K562 (cell line): ENCODE data around the gene CXorf65. TPM values are rescaled to one million over a fixed set of nuclear protein-coding genes. Genes with fewer than 3 reads are reported as not detected.
A peak's percentile ranks its signal among the peaks of the same experiment; 100 is the strongest.

ENCODE experiments used
- ATAC-seq: fragments of 200-7000 bp; cut with Tn5 transposase; 3 replicates; pipeline ENCODE4 v1.9.1; 2020; ENCODE audit warnings: moderate library complexity
- BruUV-seq: library from RNA; stranded (reverse); fragments of 400-500 nt; replicated peaks from 2 replicates; lab custom pipeline; 2021; lab: Mats Ljungman, UMichigan
- CTCF ChIA-PET: fragments of 300-600 bp; formaldehyde crosslinking; extraction: SDS; loops from one replicate; lab custom pipeline; 2021; ENCODE audit warnings: low intra/inter-chr PET ratio; lab: Yijun Ruan, JAX
- POLR2A ChIA-PET: fragments of 300-600, 350-650 bp; sonication (Branson Sonifier 250); formaldehyde crosslinking; extraction: SDS; loops from one replicate; lab custom pipeline; 2021; ENCODE audit warnings: antibody characterized with exemption, inconsistent platforms; lab: Yijun Ruan, JAX
- DNase-seq, 4 experiments: peaks; one replicate each; pipeline versions ENCODE4 v3.0.0 to v3.0.0-alpha.2; 2011 to 2018; ENCODE audit warnings: low spot score in 3 of 4, mixed read lengths in 3 of 4; ENCODE audit errors: extremely low read depth in 1 of 4
- FAIRE-seq: peaks from 2 replicates; lab custom pipeline; 2011; peaks lifted over from hg19 to GRCh38; lab: Jason Lieb, UNC
- H2AFZ ChIP-seq: 2 replicates; pipeline ENCODE4 v1.6.0; 2011; ENCODE audit warnings: low read depth, low read length, control low read depth, inconsistent platforms
- H3K27ac ChIP-seq: fragments of 200-600 bp; 3 replicates; pipeline ENCODE4 v1.8.0; 2011; ENCODE audit warnings: low read depth, mild to moderate bottlenecking, control low read depth, inconsistent platforms, low read length, moderate library complexity, mixed read lengths; ENCODE audit errors: extremely low read depth
- H3K27me3 ChIP-seq, 2 experiments: fragments of 300-600 bp in 1 of 2; 2 replicates in 1 of 2; 3 replicates in 1 of 2; pipeline versions ENCODE4 v1.6.0 to v1.8.0; 2011; ENCODE audit warnings: inconsistent platforms in 2 of 2, low read length in 2 of 2, mild to moderate bottlenecking in 1 of 2, mixed read lengths in 1 of 2, moderate library complexity in 1 of 2; ENCODE audit not compliant: control insufficient read depth in 2 of 2, insufficient read depth in 2 of 2
- H3K36me3 ChIP-seq: fragments of 300-600 bp; 3 replicates; pipeline ENCODE4 v1.8.0; 2011; ENCODE audit warnings: mild to moderate bottlenecking, low read length, inconsistent platforms; ENCODE audit not compliant: control insufficient read depth, insufficient read depth
- H3K4me1 ChIP-seq, 2 experiments: fragments of 200-600 bp in 1 of 2; replicated peaks in 1 of 2; 2 replicates in 1 of 2; 3 replicates in 1 of 2; pipeline versions ENCODE4 v1.5.1 to v1.8.0; 2011; ENCODE audit warnings: inconsistent platforms in 2 of 2, low read length in 2 of 2, mild to moderate bottlenecking in 1 of 2, mixed read lengths in 1 of 2, moderate library complexity in 1 of 2; ENCODE audit not compliant: control insufficient read depth in 2 of 2, insufficient read depth in 2 of 2
- H3K4me2 ChIP-seq: 2 replicates; pipeline ENCODE4 v1.6.1; 2011; ENCODE audit warnings: low read length, control low read depth, inconsistent platforms, mixed read lengths; ENCODE audit not compliant: insufficient read depth
- H3K4me3 ChIP-seq: fragments of 200-600 bp; sonication (generic), shearing (Covaris generic); 2 replicates; pipeline ENCODE4 v1.5.1; 2016; ENCODE audit warnings: control low read depth, inconsistent platforms
- H3K79me2 ChIP-seq: fragments of 200-600 bp; 3 replicates; pipeline ENCODE4 v1.8.0; 2011; ENCODE audit warnings: low read length, inconsistent platforms; ENCODE audit not compliant: control insufficient read depth, insufficient read depth
- H3K9ac ChIP-seq, 2 experiments: 2 replicates each; pipeline versions ENCODE4 v1.6.0 to v1.6.1; 2011; ENCODE audit warnings: low read depth in 2 of 2, low read length in 2 of 2, control low read depth in 1 of 2, inconsistent platforms in 1 of 2, mild to moderate bottlenecking in 1 of 2, mixed read lengths in 1 of 2; ENCODE audit not compliant: insufficient read depth in 1 of 2
- H3K9me1 ChIP-seq: one replicate; pipeline ENCODE4 v1.6.0; 2011; ENCODE audit warnings: inconsistent platforms, mild to moderate bottlenecking, low read length, moderate library complexity; ENCODE audit not compliant: control insufficient read depth, insufficient read depth
- H3K9me3 ChIP-seq: replicated peaks from 2 replicates; pipeline ENCODE4 v1.5.1; 2011; ENCODE audit warnings: low read depth, low read length, inconsistent platforms; ENCODE audit not compliant: control insufficient read depth, insufficient read depth
- H4K20me1 ChIP-seq: replicated peaks from 2 replicates; pipeline ENCODE4 v1.6.1; 2011; ENCODE audit warnings: low read length, inconsistent platforms, mixed read lengths; ENCODE audit not compliant: control insufficient read depth, insufficient read depth
- CHD7 ChIP-seq: fragments of 200-600 bp; sonication (generic); IDR thresholded peaks from one replicate; pipeline ENCODE4 v1.6.1; 2012; ENCODE audit warnings: mild to moderate bottlenecking, low read depth, low read length, inconsistent platforms
- TARDBP ChIP-seq: fragments of 450-650 bp; IDR thresholded peaks from 2 replicates; pipeline ENCODE4 v1.6.1; 2016
- WGBS: fragments of 100-300 bp; shearing (Covaris generic); methylation state at CpG from one replicate; pipeline ENCODE4 v1.1.6; 2016; ENCODE audit warnings: low coverage, mixed read lengths; ENCODE audit not compliant: insufficient coverage; ENCODE audit errors: missing lambda C conversion rate; 5-methylcytosine and 5-hydroxymethylcytosine counted together
- in situ Hi-C: fragments of 300-500 bp; cut with MboI; formaldehyde crosslinking; loops from 4 replicates; pipeline ENCODE4 v1.15.0; 2018; ENCODE audit warnings: inconsistent platforms, mixed read lengths
- intact Hi-C: fragments of 100-400 bp; cut with micrococcal nuclease; formaldehyde crosslinking; loops from 2 replicates; pipeline ENCODE4 v1.14.2; 2022
- polyA plus RNA-seq, 8 experiments: library from polyadenylated mRNA; depleted of rRNA in 4 of 8; stranded (reverse) in 5 of 8; unstranded in 3 of 8; fragments of >200 nt; fragmentation: Nextera tagmentation in 2 of 8; fragmentation: Illumina TruSeq in 1 of 8; extraction: Ambion mirVana in 2 of 8; extraction: Trizol in 1 of 8; gene quantifications; 2 replicates each; pipeline versions ENCODE4 v1.2.1 to v1.2.3, GENCODE V29; 2011 to 2014; ENCODE audit warnings: inconsistent platforms in 1 of 8, missing spikeins in 1 of 8
- total RNA-seq, 7 experiments: library from RNA; depleted of rRNA in 6 of 7; stranded (reverse); fragments of >200 nt in 6 of 7; fragmentation: Illumina TruSeq in 2 of 7; extraction: Trizol in 2 of 7; gene quantifications; 2 replicates each; pipeline versions ENCODE4 v1.2.1 to v1.2.3, GENCODE V29; 2011 to 2021; ENCODE audit warnings: low replicate concordance in 1 of 7
- TF ChIP-seq, protein P1 (sequence below): fragments of 250-450 bp; sonication (Bioruptor Pico); IDR thresholded peaks from 2 replicates; pipeline ENCODE4 v1.5.0; 2021; ENCODE audit warnings: mild to moderate bottlenecking, moderate library complexity
- TF ChIP-seq, protein P2 (sequence below), 2 experiments: fragments of 450-650 bp in 1 of 2; sonication (generic) in 1 of 2; formaldehyde crosslinking in 1 of 2; IDR thresholded peaks in 1 of 2; conservative IDR thresholded peaks in 1 of 2; 2 replicates each; pipeline versions ENCODE4 v1.6.1 to v1.8.1; 2016 to 2023; ENCODE audit warnings: mild to moderate bottlenecking in 2 of 2, moderate library complexity in 2 of 2, inconsistent platforms in 1 of 2, missing genetic modification reagents in 1 of 2

The CXorf65 gene
- total and polyA plus RNA-seq, 9 of the 15 experiments (the other 6 are each of a cell fraction or from before 2014, with no cell fraction given), result 1.4 to 8.4 (median 2.9) TPM

DNA sequence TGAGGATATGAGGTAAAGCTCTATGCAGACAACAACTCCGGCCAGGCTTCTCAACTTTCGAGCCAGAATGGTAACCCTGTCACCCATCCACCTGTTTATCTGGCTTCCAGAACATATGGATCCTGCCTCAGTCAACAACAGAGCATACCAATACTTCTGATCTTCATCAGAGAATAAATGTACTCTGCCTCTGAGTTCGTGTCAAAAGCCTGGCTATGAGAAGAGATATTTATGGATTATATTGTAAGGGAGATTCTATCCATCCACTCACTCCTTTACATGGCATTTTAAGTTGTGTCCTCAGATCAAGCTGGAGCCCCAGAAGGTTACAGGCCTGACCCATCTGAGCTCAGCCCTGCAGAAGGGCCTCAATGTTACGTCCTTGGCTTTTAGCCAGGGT lies 20.6 kb downstream of the CXorf65 start:
- ChIA-PET POLR2A (interaction anchor here (0.7 kb wide), 1 partner anchor 11 kb away, joined by 3 read pairs; no protein-coding TSS in a partner anchor), CTCF (no interaction called here)
- WGBS, result 18% methylated on average over 2 of the region's 4 CpGs
- Histone ChIP-seq H4K20me1 (no peaks in the 10 kb centered on the region), H3K9ac (peak overlapping the region in 1 of 2 experiments; percentile 26; a peak in 1 of 4 replicates), H3K9me3 (no peaks in the 10 kb centered on the region), H3K27me3 (no peaks in the 10 kb centered on the region), H3K27ac (no peak overlapping the region), H3K79me2 (no peaks in the 10 kb centered on the region), H3K9me1 (no peaks in the 10 kb centered on the region), H3K4me3 (no peak overlapping the region), H3K4me1 (no peaks in the 10 kb centered on the region; a peak in 2 of 5 replicates), H3K4me2 (no peak overlapping the region), H3K36me3 (no peaks in the 10 kb centered on the region), H2AFZ (no peak overlapping the region)
- in situ Hi-C loops (no loop called here), intact Hi-C loops (no loop called here)
- no TSS peak for BruUV-seq
- TF ChIP-seq, protein P1, sequence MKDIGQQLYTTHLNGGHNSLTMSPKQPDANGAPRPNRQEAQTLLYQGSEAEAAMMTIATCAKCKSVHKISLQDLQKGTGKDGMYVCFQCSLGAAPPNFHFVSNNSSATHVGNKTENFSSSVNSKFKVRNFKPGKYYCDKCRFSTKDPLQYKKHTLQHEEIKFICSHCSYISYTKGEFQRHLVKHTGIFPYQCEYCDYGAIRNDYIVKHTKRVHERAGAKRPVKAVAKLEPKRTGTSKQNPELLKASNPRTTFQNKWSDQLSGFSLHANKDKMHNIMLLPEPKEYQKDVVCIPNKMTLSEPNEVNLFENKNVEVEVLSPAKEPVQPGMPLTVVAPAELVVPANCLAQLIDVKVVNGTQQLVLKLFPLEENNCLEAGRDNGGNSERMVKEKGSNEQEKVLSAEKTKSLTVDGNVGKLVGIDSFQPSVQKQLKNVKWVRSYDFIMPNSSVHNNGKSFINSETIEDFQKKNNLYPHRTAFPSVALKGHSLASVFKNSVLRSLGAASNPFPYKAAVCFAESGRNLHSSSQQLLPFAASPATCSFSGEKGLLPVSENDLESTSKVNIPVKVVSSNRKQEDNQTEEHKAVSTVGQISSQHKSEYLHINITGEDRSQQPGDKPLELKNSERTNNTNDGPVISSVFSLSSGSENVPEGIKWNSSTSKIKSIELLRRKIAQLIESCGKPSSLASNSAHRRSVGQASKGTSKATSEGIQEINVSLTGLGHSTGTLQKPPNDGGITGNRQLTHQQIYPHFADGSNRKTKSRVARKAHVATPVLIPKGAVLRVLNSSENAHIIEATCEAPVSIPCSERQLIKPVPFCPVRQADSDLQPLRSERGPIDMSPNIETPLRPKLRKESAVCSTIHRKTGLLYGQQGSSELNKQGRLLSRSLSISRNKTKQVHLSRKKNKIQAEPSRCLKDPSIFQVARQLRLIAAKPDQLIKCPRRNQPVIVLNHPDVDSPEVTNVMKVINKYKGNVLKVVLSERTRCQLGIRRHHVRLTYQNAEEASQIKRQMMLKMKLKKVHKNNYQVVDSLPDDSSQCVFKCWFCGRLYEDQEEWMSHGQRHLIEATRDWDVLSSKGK (CRISPR knock-in tag), result no peak
- TF ChIP-seq TARDBP (no peak), CHD7 (no peak)
- TF ChIP-seq, protein P2, sequence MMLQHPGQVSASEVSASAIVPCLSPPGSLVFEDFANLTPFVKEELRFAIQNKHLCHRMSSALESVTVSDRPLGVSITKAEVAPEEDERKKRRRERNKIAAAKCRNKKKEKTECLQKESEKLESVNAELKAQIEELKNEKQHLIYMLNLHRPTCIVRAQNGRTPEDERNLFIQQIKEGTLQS (IDR thresholded peaks at IDR 0.05), result no peak
- TF ChIP-seq, protein P2 (CRISPR knock-in tag; conservative IDR thresholded peaks at IDR 0.05), result no peak
- ATAC-seq (no peak), FAIRE-seq (no peak), DNase-seq (no peak)
